Liver (tissue), 3 donors: ENCODE results near the gene OR5D18.

ENCODE experiments used
- ATF3 ChIP-seq: IDR thresholded peaks from 2 replicates; pipeline ENCODE4 v1.6.1; 2016; ENCODE audit warnings: antibody characterized with exemption
- CTCF ChIP-seq: fragments of 150-350 bp; IDR thresholded peaks from 2 replicates; pipeline ENCODE4 v1.5.1; 2017; ENCODE audit warnings: improper control_type of control experiment, low read depth, low read length; ENCODE audit not compliant: missing input control
- GABPA ChIP-seq, 2 donors: IDR thresholded peaks in 1 of 2; conservative IDR thresholded peaks in 1 of 2; 2 replicates each; pipeline ENCODE4 v1.6.1; 2016; ENCODE audit warnings: antibody characterized with exemption in 2 of 2, mild to moderate bottlenecking in 1 of 2, moderate library complexity in 1 of 2
- HNF4A ChIP-seq, 2 donors: conservative IDR thresholded peaks; 2 replicates each; pipeline ENCODE4 v1.6.1; 2016; ENCODE audit warnings: antibody characterized with exemption in 2 of 2, mild to moderate bottlenecking in 2 of 2
- HNF4G ChIP-seq: IDR thresholded peaks from 2 replicates; pipeline ENCODE4 v1.6.1; 2016; ENCODE audit warnings: antibody characterized with exemption
- MAX ChIP-seq: IDR thresholded peaks from 2 replicates; pipeline ENCODE4 v1.6.1; 2016; ENCODE audit warnings: antibody characterized with exemption
- RAD21 ChIP-seq, 2 donors: IDR thresholded peaks; 2 replicates each; pipeline ENCODE4 v1.6.1; 2016; ENCODE audit warnings: antibody characterized with exemption in 2 of 2, mild to moderate bottlenecking in 2 of 2
- REST ChIP-seq: IDR thresholded peaks from 2 replicates; pipeline ENCODE4 v1.6.1; 2016; ENCODE audit warnings: antibody characterized with exemption, mild to moderate bottlenecking
- RXRA ChIP-seq, 2 donors: IDR thresholded peaks; 2 replicates each; pipeline ENCODE4 v1.6.1; 2017 to 2018; ENCODE audit warnings: antibody characterized with exemption in 2 of 2, mild to moderate bottlenecking in 1 of 2
- TAF1 ChIP-seq: conservative IDR thresholded peaks from 2 replicates; pipeline ENCODE4 v1.6.1; 2016; ENCODE audit warnings: antibody characterized with exemption, mild to moderate bottlenecking
- YY1 ChIP-seq: IDR thresholded peaks from 2 replicates; pipeline ENCODE4 v1.6.1; 2016; ENCODE audit warnings: antibody characterized with exemption, mild to moderate bottlenecking
- donor health status: healthy.
- donor health status: healthy.

- TF ChIP-seq MAX, result no peak
- TF ChIP-seq CTCF, result no peak
- TF ChIP-seq REST, result no peak
- TF ChIP-seq HNF4G, result no peak
- no peak for TF ChIP-seq RAD21 (IDR thresholded peaks at IDR 0.05)
- TF ChIP-seq ATF3, result no peak
- TF ChIP-seq GABPA (IDR thresholded peaks at IDR 0.05 in 1 of 2, conservative IDR thresholded peaks at IDR 0.05 in 1 of 2), result no peak
- no peak for TF ChIP-seq RXRA (IDR thresholded peaks at IDR 0.05)
- no peak for TF ChIP-seq YY1
- no peak for TF ChIP-seq TAF1
- TF ChIP-seq HNF4A (conservative IDR thresholded peaks at IDR 0.05), result no peak
Observed at GRCh38 chr11:55793321-55793720, 26.1 kb upstream of the OR5D18 start.
